Breast epithelium (tissue), 4 donors: ENCODE measurements around the gene CTIF. TPM values are rescaled to one million over a fixed set of nuclear protein-coding genes. Genes with fewer than 3 reads are reported as not detected.
A peak's percentile ranks its signal among the peaks of the same experiment; 100 is the strongest.

Experiments
- DNase-seq, 2 donors: peaks; one replicate each; pipeline ENCODE4 v3.0.0-alpha.2; 2019; ENCODE audit warnings: low spot score in 2 of 2
- H3K27ac ChIP-seq, 2 donors: fragments of 200-600 bp; sonication (generic) in 1 of 2; one replicate each; pipeline ENCODE4 v1.5.1; 2016 to 2019; ENCODE audit warnings: mild to moderate bottlenecking in 1 of 2
- H3K27me3 ChIP-seq, 2 donors: fragments of 200-600 bp; sonication (generic) in 1 of 2; one replicate each; pipeline versions ENCODE4 v1.5.1 to v1.6.0; 2017 to 2019; ENCODE audit warnings: control low read depth in 1 of 2, mild to moderate bottlenecking in 1 of 2
- H3K36me3 ChIP-seq: fragments of 200-600 bp; one replicate; pipeline ENCODE4 v1.5.1; 2019
- H3K4me1 ChIP-seq, 2 donors: fragments of 200-600 bp; sonication (generic); one replicate each; pipeline ENCODE4 v1.5.1; 2016 to 2019; ENCODE audit warnings: control low read depth in 1 of 2
- H3K4me3 ChIP-seq, 3 donors: fragments of 200-600 bp; sonication (generic); 1 replicate in 2 of 3; 2 replicates in 1 of 3; pipeline ENCODE4 v1.5.1; 2016 to 2019; ENCODE audit warnings: mild to moderate bottlenecking in 3 of 3, moderate library complexity in 2 of 3
- H3K9me3 ChIP-seq, 2 donors: fragments of 200-600 bp; sonication (generic) in 1 of 2; one replicate each; pipeline ENCODE4 v1.5.1; 2016 to 2019; ENCODE audit warnings: control low read depth in 1 of 2
- POLR2A ChIP-seq: fragments of 450-650 bp; IDR thresholded peaks from one replicate; pipeline ENCODE4 v1.6.1; 2016; ENCODE audit warnings: antibody characterized with exemption, mild to moderate bottlenecking, moderate library complexity
- POLR2AphosphoS5 ChIP-seq, 3 donors: sonication (generic); formaldehyde crosslinking; IDR thresholded peaks; one replicate each; pipeline ENCODE4 v1.6.1; 2017; ENCODE audit warnings: antibody characterized with exemption in 3 of 3
- intact Hi-C: fragments of 100-400 bp; cut with DNase I; formaldehyde crosslinking; loops from one replicate; pipeline ENCODE4 v1.15.1; 2023; ENCODE audit warnings: low total_unique reads
- total RNA-seq, 3 donors: library from RNA; depleted of rRNA; stranded (reverse); fragments of >200 nt; gene quantifications; one replicate each; pipeline ENCODE4 v1.1.0, GENCODE V29; 2016
- TF ChIP-seq, protein P1 (sequence below), 3 donors: fragments of 450-650 bp; IDR thresholded peaks; one replicate each; pipeline ENCODE4 v1.5.1; 2016 to 2017; ENCODE audit warnings: antibody characterized with exemption in 3 of 3, mild to moderate bottlenecking in 3 of 3, moderate library complexity in 3 of 3

CTIF gene
- total RNA-seq, 3 donors from 2014 or later = 28.8 to 78.9 (median 32.6) TPM

DNA sequence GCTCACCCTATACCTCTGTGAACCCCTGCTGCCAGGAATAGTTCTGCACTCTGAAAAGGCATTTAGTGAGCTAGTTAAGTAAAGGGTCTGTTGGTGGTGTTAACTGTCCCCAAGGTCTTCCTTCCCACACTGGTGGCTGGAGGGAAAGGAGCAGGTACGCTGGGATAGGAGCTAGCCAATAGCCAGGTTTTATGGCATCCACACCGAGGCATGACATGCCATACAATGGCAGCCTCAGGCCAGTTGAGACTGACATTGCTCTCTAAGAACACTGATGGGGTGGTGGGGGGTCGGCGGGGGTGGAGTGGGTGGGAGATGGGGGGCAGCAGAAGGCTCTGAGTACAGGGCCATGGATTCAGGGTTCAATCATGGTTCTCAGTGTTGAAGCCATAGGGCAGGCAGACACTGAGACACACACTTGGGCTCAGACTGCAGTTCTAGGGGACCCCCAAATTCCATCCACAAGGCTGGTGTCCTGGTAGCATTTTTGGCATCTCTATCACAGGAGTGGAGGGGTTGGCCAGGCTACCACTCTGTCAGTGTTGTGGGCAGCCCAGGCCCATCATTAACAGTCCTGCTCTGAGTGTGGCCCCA, 136.0 kb downstream of the CTIF start:
- Histone ChIP-seq H3K27me3 (no peaks in the 10 kb centered on the region), H3K4me1 (peaks cover 0 to 3% of the 10 kb centered on the region in 2 donors), H3K9me3 (no peaks in the 10 kb centered on the region), H3K36me3 (no peaks in the 10 kb centered on the region), H3K4me3 (no peak overlapping the region), H3K27ac (no peak overlapping the region)
- DNase-seq = no peak
- intact Hi-C loops = no loop called here
- TF ChIP-seq POLR2A (no peak), POLR2AphosphoS5 (IDR thresholded peaks at IDR 0.05) (no peak)
- TF ChIP-seq, protein P1, sequence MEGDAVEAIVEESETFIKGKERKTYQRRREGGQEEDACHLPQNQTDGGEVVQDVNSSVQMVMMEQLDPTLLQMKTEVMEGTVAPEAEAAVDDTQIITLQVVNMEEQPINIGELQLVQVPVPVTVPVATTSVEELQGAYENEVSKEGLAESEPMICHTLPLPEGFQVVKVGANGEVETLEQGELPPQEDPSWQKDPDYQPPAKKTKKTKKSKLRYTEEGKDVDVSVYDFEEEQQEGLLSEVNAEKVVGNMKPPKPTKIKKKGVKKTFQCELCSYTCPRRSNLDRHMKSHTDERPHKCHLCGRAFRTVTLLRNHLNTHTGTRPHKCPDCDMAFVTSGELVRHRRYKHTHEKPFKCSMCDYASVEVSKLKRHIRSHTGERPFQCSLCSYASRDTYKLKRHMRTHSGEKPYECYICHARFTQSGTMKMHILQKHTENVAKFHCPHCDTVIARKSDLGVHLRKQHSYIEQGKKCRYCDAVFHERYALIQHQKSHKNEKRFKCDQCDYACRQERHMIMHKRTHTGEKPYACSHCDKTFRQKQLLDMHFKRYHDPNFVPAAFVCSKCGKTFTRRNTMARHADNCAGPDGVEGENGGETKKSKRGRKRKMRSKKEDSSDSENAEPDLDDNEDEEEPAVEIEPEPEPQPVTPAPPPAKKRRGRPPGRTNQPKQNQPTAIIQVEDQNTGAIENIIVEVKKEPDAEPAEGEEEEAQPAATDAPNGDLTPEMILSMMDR (IDR thresholded peaks at IDR 0.05) = no peak

DNA sequence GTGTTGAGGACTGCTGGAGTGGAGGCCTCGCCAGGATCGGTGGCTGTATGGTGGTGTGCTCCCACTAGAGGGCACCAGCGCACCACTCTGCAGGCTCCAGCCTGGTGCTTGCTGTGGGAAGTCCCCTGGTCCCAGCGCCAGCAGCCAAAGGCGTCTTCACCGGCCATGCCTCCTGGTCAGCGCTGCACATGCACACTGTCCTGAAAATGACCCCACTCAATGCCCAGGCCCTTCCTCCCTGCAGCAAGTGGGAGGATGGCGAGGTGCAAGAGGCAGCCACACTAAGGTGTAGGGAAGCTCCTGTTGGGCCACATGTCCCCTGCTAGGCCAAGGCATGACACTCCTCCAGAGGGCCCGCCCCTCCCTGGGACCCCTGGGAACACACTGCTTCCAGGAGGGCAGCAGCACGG, 136.5 kb downstream of the CTIF start:
- intact Hi-C loops = no loop called here
- Histone ChIP-seq H3K27me3 (no peaks in the 10 kb centered on the region), H3K4me1 (peaks cover under 1 to 3% of the 10 kb centered on the region in 2 donors), H3K27ac (no peak overlapping the region), H3K36me3 (no peaks in the 10 kb centered on the region), H3K9me3 (no peaks in the 10 kb centered on the region), H3K4me3 (no peak overlapping the region)
- peak; percentile 67 to 90 for DNase-seq
- TF ChIP-seq, protein P1 (IDR thresholded peaks at IDR 0.05) = peak; percentile 75 to 95 (median 94)
- no peak for TF ChIP-seq POLR2AphosphoS5 (IDR thresholded peaks at IDR 0.05)

DNA sequence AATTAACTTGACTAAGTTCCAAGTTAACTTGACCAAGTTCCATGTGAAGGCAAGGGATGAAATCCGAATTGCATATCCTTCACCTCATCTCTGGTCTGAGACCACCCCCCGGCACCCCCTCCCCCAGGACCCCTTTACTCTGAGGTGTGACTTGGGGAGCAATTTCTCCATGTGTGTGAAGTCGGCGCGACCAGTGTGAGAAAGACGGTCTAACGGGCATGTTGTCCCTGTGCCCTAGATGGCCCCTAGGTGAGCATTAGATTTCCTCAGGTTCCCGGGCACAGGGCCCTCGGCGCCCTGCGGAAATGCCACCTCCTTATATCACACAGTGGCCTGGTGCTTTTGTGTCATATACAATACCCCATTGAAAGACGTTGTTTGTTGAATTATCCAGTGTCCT, 137.1 kb downstream of the CTIF start:
- intact Hi-C loops = no loop called here
- Histone ChIP-seq H3K4me3 (no peak overlapping the region), H3K27ac (no peak overlapping the region), H3K9me3 (no peaks in the 10 kb centered on the region), H3K4me1 (peaks cover 3% of the 10 kb centered on the region in 2 donors), H3K36me3 (no peaks in the 10 kb centered on the region), H3K27me3 (no peaks in the 10 kb centered on the region)
- TF ChIP-seq, protein P1 (IDR thresholded peaks at IDR 0.05) = no peak
- no peak for TF ChIP-seq POLR2A
- TF ChIP-seq POLR2AphosphoS5 (IDR thresholded peaks at IDR 0.05) = no peak
- DNase-seq = no peak

DNA sequence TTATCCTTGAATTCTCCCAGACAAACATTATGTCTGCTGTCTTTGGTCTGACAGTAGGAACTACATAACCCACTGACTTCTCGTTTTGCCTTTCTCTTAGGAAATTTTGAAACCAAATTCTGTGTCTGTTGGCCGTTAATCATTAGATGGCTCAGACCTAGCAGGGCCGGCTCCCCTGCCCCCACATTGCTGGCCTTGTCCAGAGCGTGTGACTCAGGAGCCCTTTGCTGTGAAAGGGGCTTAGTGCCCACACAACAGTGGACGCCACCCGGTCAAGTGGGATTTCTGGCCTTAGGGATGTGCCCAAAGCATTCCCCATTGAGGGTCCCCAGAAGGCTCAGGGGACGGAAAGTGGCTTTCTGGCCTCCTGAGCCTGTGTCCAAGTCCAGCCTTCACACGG, 137.5 kb downstream of the CTIF start:
- Histone ChIP-seq H3K36me3 (no peaks in the 10 kb centered on the region), H3K9me3 (no peaks in the 10 kb centered on the region), H3K4me1 (peaks cover 3% of the 10 kb centered on the region in 2 donors), H3K27ac (no peak overlapping the region), H3K4me3 (no peak overlapping the region), H3K27me3 (no peaks in the 10 kb centered on the region)
- TF ChIP-seq POLR2AphosphoS5 (IDR thresholded peaks at IDR 0.05) (no peak), POLR2A (no peak)
- TF ChIP-seq, protein P1 (IDR thresholded peaks at IDR 0.05) = no peak
- DNase-seq = no peak
- intact Hi-C loops = no loop called here

DNA sequence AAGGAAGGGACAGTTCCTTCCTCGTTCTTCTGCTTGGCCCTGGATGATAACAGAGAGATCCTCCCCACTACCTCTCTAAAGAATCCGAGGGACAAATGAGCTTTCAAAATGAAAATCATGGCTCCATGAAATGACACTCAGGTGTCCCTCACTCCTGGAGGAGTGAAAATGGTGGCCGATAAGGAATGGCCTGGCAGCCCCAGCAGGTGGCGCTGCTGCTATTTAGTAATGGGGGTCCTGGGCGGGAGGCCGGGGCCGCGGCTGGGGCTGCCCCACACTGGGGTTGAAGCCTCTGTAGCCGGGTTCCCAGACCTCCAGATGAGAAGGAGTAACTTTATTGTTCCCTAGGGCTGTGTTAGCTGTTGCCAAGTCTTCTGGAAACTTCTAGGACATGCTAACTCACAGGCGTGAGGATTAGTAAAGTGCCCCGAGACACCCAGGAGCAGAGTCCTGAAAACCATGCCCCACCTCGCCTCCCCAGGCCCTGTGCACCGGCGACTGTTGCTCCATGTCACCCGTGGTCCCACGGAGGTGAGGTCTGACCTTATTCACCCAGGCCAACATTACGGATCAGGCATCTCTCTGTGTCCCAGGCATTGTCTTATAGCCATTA, 138.0 kb downstream of the CTIF start:
- H3K27me3 ChIP-seq = no peaks in the 10 kb centered on the region
- H3K36me3 ChIP-seq = no peaks in the 10 kb centered on the region
- H3K4me3 ChIP-seq = no peak overlapping the region
- DNase-seq = peak in 1 of 2 donors; percentile 38
- intact Hi-C loops = no loop called here
- no peak overlapping the region for H3K27ac ChIP-seq
- H3K9me3 ChIP-seq = no peaks in the 10 kb centered on the region
- H3K4me1 ChIP-seq = peaks cover 3% of the 10 kb centered on the region in 2 donors
- TF ChIP-seq POLR2A = no peak
- TF ChIP-seq POLR2AphosphoS5 (IDR thresholded peaks at IDR 0.05) = peak in 1 of 3 donors; percentile 12
- TF ChIP-seq, protein P1 (IDR thresholded peaks at IDR 0.05) = peak; percentile 45 to 74 (median 63)
